Neural cell (in vitro differentiated cells): Measurements from ENCODE around the gene ZNF691. TPM values are rescaled to one million over a fixed set of nuclear protein-coding genes. Genes with fewer than 3 reads are reported as not detected.
"Not testable (repeated sequence)": the region's sequence is repeated elsewhere in the genome, so short reads cannot be mapped to it uniquely, and the experiment has no call there.

Source experiments
- H2AFZ ChIP-seq: fragments of 200-600, 300-800 bp; sonication (generic), shearing (Covaris generic); 2 replicates; pipeline ENCODE4 v1.6.0; 2014; ENCODE audit warnings: low read depth, mild to moderate bottlenecking, antibody characterized with exemption, low read length, moderate library complexity
- H3F3A ChIP-seq: fragments of 200-600 bp; shearing (Covaris generic); 2 replicates; pipeline ENCODE4 v1.6.1; 2016; ENCODE audit warnings: mild to moderate bottlenecking, moderate library complexity, mixed read lengths, antibody characterized with exemption, low read length; ENCODE audit not compliant: insufficient read depth, poor library complexity, severe bottlenecking
- H3K27ac ChIP-seq: fragments of 200-600, 300-800 bp; sonication (generic), shearing (Covaris generic); 2 replicates; pipeline ENCODE4 v1.5.1; 2014; ENCODE audit warnings: mild to moderate bottlenecking, low read length, moderate library complexity
- H3K27me3 ChIP-seq: fragments of 300-800, 200-600 bp; sonication (generic), shearing (Covaris generic); 2 replicates; pipeline ENCODE4 v1.6.0; 2014; ENCODE audit warnings: mild to moderate bottlenecking, low read depth, low read length, moderate library complexity; ENCODE audit not compliant: insufficient read depth
- H3K36me3 ChIP-seq: fragments of 300-800, 200-600 bp; sonication (generic), shearing (Covaris generic); 2 replicates; pipeline ENCODE4 v1.5.1; 2014; ENCODE audit warnings: mild to moderate bottlenecking, antibody characterized with exemption, low read length, moderate library complexity; ENCODE audit not compliant: insufficient read depth
- H3K4me2 ChIP-seq: fragments of 300-800, 200-600 bp; sonication (generic), shearing (Covaris generic); 2 replicates; pipeline ENCODE4 v1.6.0; 2014; ENCODE audit warnings: mild to moderate bottlenecking, low read length
- H3K4me3 ChIP-seq: fragments of 300-800, 200-600 bp; sonication (generic), shearing (Covaris generic); 2 replicates; pipeline ENCODE4 v1.5.1; 2014; ENCODE audit warnings: mild to moderate bottlenecking, low read length, moderate library complexity
- H3K79me2 ChIP-seq: fragments of 200-600 bp; shearing (Covaris generic); replicated peaks from 2 replicates; pipeline ENCODE4 v1.6.0; 2014; ENCODE audit warnings: mild to moderate bottlenecking, low read length, moderate library complexity; ENCODE audit not compliant: insufficient read depth
- H3K9ac ChIP-seq: fragments of 300-800, 200-600 bp; sonication (generic), shearing (Covaris generic); 2 replicates; pipeline ENCODE4 v1.6.1; 2016; ENCODE audit warnings: mild to moderate bottlenecking, low read length, mixed read lengths
- H3K9me2 ChIP-seq: fragments of 200-600 bp; shearing (Covaris generic); 2 replicates; pipeline ENCODE4 v1.6.1; 2016; ENCODE audit warnings: mild to moderate bottlenecking, low read length, mixed read lengths; ENCODE audit not compliant: insufficient read depth
- H3K9me3 ChIP-seq: fragments of 200-600, 300-800 bp; sonication (generic), shearing (Covaris generic); 2 replicates; pipeline ENCODE4 v1.6.1; 2016; ENCODE audit warnings: mild to moderate bottlenecking, mixed run types, low read length, moderate library complexity, mixed read lengths
- H4K20me1 ChIP-seq: fragments of 200-600 bp; shearing (Covaris generic); 2 replicates; pipeline ENCODE4 v1.6.1; 2016; ENCODE audit warnings: mild to moderate bottlenecking, mixed run types; ENCODE audit not compliant: insufficient read depth
- EP300 ChIP-seq: fragments of 450-650 bp; conservative IDR thresholded peaks from 2 replicates; pipeline ENCODE4 v1.6.1; 2014; ENCODE audit warnings: antibody characterized with exemption, mild to moderate bottlenecking, moderate library complexity; ENCODE audit not compliant: poor library complexity, severe bottlenecking
- EZH2 ChIP-seq: fragments of 200-600, 300-800 bp; shearing (Covaris generic), sonication (generic); IDR thresholded peaks from 2 replicates; pipeline ENCODE4 v1.6.1; 2014; ENCODE audit warnings: antibody characterized with exemption, low read length, borderline replicate concordance, mild to moderate bottlenecking; ENCODE audit not compliant: insufficient read depth, poor library complexity, severe bottlenecking
- MXI1 ChIP-seq: fragments of 450-650 bp; conservative IDR thresholded peaks from 2 replicates; pipeline ENCODE4 v1.6.1; 2014; ENCODE audit warnings: antibody characterized with exemption, mild to moderate bottlenecking; ENCODE audit not compliant: poor library complexity, severe bottlenecking
- POLR2AphosphoS5 ChIP-seq: IDR thresholded peaks from 2 replicates; pipeline ENCODE4 v1.6.1; 2012
- RAD21 ChIP-seq: fragments of 450-650 bp; conservative IDR thresholded peaks from 2 replicates; pipeline ENCODE4 v1.6.1; 2014; ENCODE audit warnings: antibody characterized with exemption, mild to moderate bottlenecking, moderate library complexity
- SMC3 ChIP-seq: fragments of 450-650 bp; conservative IDR thresholded peaks from 2 replicates; pipeline ENCODE4 v1.6.1; 2014; ENCODE audit warnings: antibody characterized with exemption, mild to moderate bottlenecking, moderate library complexity; ENCODE audit not compliant: poor library complexity
- TAF1 ChIP-seq: IDR thresholded peaks from 2 replicates; pipeline ENCODE4 v1.6.1; 2012; ENCODE audit warnings: low read depth
- polyA plus RNA-seq: library from polyadenylated mRNA; depleted of rRNA; stranded (reverse); fragments of >200 nt; gene quantifications from 2 replicates; pipeline ENCODE4 v1.2.3, GENCODE V29; 2014
- TF ChIP-seq, protein P1 (sequence below): IDR thresholded peaks from 2 replicates; pipeline ENCODE4 v1.6.1; 2012; ENCODE audit warnings: borderline replicate concordance
- TF ChIP-seq, protein P2 (sequence below): fragments of 450-650 bp; IDR thresholded peaks from 2 replicates; pipeline ENCODE4 v1.5.1; 2014; ENCODE audit warnings: antibody characterized with exemption, mild to moderate bottlenecking, moderate library complexity; ENCODE audit not compliant: poor library complexity, severe bottlenecking

The ZNF691 gene
- polyA plus RNA-seq, 1 donor from 2014 or later: 14.9 TPM

DNA sequence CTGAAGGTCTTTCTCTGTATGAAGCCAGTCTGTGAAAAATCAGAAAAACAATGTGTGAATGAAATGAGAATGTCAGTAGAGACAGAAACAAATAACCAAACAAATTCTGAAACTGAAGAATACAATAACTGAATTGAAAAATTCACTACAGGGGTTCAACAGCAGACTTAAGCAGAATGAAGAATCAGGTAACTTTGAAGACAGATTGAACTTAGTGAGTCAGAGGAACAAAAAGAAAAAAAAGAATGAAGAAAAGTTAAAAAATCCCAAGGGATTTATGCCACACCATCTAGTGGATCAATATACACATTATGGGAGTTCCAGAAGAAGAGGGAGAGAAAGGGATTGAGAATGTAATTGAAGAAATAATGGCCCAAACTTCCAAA is 14.6 kb downstream of the ZNF691 start:
- Histone ChIP-seq H3K27me3 (no peaks in the 10 kb centered on the region), H3K36me3 (no peaks in the 10 kb centered on the region), H3K9me2 (no peaks in the 10 kb centered on the region), H3K9me3 (no peaks in the 10 kb centered on the region), H4K20me1 (no peaks in the 10 kb centered on the region), H3K79me2 (no peaks in the 10 kb centered on the region), H3K9ac (no peak overlapping the region), H3F3A (no peaks in the 10 kb centered on the region), H3K27ac (no peak overlapping the region), H3K4me2 (no peak overlapping the region), H3K4me3 (no peak overlapping the region), H2AFZ (no peak overlapping the region)
- TF ChIP-seq, protein P1, sequence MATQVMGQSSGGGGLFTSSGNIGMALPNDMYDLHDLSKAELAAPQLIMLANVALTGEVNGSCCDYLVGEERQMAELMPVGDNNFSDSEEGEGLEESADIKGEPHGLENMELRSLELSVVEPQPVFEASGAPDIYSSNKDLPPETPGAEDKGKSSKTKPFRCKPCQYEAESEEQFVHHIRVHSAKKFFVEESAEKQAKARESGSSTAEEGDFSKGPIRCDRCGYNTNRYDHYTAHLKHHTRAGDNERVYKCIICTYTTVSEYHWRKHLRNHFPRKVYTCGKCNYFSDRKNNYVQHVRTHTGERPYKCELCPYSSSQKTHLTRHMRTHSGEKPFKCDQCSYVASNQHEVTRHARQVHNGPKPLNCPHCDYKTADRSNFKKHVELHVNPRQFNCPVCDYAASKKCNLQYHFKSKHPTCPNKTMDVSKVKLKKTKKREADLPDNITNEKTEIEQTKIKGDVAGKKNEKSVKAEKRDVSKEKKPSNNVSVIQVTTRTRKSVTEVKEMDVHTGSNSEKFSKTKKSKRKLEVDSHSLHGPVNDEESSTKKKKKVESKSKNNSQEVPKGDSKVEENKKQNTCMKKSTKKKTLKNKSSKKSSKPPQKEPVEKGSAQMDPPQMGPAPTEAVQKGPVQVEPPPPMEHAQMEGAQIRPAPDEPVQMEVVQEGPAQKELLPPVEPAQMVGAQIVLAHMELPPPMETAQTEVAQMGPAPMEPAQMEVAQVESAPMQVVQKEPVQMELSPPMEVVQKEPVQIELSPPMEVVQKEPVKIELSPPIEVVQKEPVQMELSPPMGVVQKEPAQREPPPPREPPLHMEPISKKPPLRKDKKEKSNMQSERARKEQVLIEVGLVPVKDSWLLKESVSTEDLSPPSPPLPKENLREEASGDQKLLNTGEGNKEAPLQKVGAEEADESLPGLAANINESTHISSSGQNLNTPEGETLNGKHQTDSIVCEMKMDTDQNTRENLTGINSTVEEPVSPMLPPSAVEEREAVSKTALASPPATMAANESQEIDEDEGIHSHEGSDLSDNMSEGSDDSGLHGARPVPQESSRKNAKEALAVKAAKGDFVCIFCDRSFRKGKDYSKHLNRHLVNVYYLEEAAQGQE: no peak
- TF ChIP-seq EZH2: no peak
- TF ChIP-seq EP300: no peak
- TF ChIP-seq POLR2AphosphoS5: no peak
- TF ChIP-seq MXI1: no peak
- TF ChIP-seq TAF1: no peak
- TF ChIP-seq RAD21: no peak

- H3K4me2 ChIP-seq: no peak overlapping the region
- H3K79me2 ChIP-seq: no peaks in the 10 kb centered on the region
- no peak overlapping the region for H3K27ac ChIP-seq
- no peaks in the 10 kb centered on the region for H4K20me1 ChIP-seq
- H3K4me3 ChIP-seq: no peak overlapping the region
- no peak overlapping the region for H3K9ac ChIP-seq
- H3F3A ChIP-seq: no peaks in the 10 kb centered on the region
- TF ChIP-seq, protein P1: no peak
- TF ChIP-seq MXI1 (no peak), POLR2AphosphoS5 (no peak), TAF1 (no peak), EP300 (no peak), EZH2 (no peak), RAD21 (no peak), SMC3 (no peak)
- TF ChIP-seq, protein P2, sequence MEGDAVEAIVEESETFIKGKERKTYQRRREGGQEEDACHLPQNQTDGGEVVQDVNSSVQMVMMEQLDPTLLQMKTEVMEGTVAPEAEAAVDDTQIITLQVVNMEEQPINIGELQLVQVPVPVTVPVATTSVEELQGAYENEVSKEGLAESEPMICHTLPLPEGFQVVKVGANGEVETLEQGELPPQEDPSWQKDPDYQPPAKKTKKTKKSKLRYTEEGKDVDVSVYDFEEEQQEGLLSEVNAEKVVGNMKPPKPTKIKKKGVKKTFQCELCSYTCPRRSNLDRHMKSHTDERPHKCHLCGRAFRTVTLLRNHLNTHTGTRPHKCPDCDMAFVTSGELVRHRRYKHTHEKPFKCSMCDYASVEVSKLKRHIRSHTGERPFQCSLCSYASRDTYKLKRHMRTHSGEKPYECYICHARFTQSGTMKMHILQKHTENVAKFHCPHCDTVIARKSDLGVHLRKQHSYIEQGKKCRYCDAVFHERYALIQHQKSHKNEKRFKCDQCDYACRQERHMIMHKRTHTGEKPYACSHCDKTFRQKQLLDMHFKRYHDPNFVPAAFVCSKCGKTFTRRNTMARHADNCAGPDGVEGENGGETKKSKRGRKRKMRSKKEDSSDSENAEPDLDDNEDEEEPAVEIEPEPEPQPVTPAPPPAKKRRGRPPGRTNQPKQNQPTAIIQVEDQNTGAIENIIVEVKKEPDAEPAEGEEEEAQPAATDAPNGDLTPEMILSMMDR: no peak
- H3K9me3 ChIP-seq: no peaks in the 10 kb centered on the region
- H3K9me2 ChIP-seq: no peaks in the 10 kb centered on the region
- H3K36me3 ChIP-seq: no peaks in the 10 kb centered on the region
- H2AFZ ChIP-seq: no peak overlapping the region
- no peaks in the 10 kb centered on the region for H3K27me3 ChIP-seq
These were observed 20.1 kb downstream of the ZNF691 start for GRCh38 chr1:42866549-42866948.

DNA sequence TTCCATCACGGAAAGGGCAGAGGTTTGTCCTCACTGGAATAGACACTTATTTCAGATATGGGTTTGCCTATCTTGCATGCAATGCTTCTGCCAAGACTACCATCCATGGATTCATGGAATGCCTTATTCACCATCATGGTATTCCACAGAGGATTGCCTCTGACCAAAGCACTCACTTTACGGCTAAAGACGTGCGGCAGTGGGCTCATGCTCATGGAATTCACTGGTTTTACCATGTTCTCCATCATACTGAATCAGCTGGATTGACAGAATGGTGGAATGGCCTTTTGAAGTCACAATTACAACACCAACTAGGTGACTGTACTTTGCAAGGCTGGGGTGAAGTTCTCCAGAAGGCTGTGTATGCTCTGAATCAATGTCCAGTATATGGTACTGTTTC is 22.1 kb downstream of the ZNF691 start:
- not testable (repeated sequence) for H3K79me2 ChIP-seq, H3K27me3 ChIP-seq, H3K9me2 ChIP-seq, H3K36me3 ChIP-seq, H3K9me3 ChIP-seq, H3F3A ChIP-seq, H3K9ac ChIP-seq, H2AFZ ChIP-seq, H3K27ac ChIP-seq, H3K4me3 ChIP-seq, H3K4me2 ChIP-seq, H4K20me1 ChIP-seq

GRCh38 chr1:42869254-42869653 is 22.8 kb downstream of the ZNF691 start:
- H3K4me2 ChIP-seq, H3K79me2 ChIP-seq, H3F3A ChIP-seq, H2AFZ ChIP-seq, H3K27me3 ChIP-seq, H4K20me1 ChIP-seq, H3K9me2 ChIP-seq, H3K27ac ChIP-seq, H3K36me3 ChIP-seq, H3K9ac ChIP-seq, H3K4me3 ChIP-seq, H3K9me3 ChIP-seq: not testable (repeated sequence)
